GM12878 (cell line): ENCODE measurements around the gene RPS16.

ENCODE experiments used
- CHD4 ChIP-seq: fragments of 200-600 bp; sonication (generic); IDR thresholded peaks from 2 replicates; pipeline ENCODE4 v1.6.1; 2016; ENCODE audit warnings: mild to moderate bottlenecking
- CREB1 ChIP-seq: IDR thresholded peaks from 2 replicates; pipeline ENCODE4 v1.6.1; 2012; ENCODE audit warnings: low read depth, mild to moderate bottlenecking, inconsistent platforms
- POLR2A ChIP-seq: IDR thresholded peaks from 2 replicates; pipeline ENCODE4 v1.6.1; 2011; ENCODE audit warnings: low read depth, mild to moderate bottlenecking, low read length
- TF ChIP-seq, protein P1 (sequence below), 3 experiments: IDR thresholded peaks in 2 of 3; conservative IDR thresholded peaks in 1 of 3; 2 replicates each; pipeline ENCODE4 v1.5.1; 2011; ENCODE audit warnings: low read depth in 3 of 3, low read length in 3 of 3, mild to moderate bottlenecking in 3 of 3, control low read depth in 2 of 3, moderate library complexity in 2 of 3, inconsistent platforms in 1 of 3, mixed read lengths in 1 of 3; ENCODE audit not compliant: control insufficient read depth in 2 of 3, insufficient read depth in 1 of 3; ENCODE audit errors: extremely low read depth in 1 of 3

DNA sequence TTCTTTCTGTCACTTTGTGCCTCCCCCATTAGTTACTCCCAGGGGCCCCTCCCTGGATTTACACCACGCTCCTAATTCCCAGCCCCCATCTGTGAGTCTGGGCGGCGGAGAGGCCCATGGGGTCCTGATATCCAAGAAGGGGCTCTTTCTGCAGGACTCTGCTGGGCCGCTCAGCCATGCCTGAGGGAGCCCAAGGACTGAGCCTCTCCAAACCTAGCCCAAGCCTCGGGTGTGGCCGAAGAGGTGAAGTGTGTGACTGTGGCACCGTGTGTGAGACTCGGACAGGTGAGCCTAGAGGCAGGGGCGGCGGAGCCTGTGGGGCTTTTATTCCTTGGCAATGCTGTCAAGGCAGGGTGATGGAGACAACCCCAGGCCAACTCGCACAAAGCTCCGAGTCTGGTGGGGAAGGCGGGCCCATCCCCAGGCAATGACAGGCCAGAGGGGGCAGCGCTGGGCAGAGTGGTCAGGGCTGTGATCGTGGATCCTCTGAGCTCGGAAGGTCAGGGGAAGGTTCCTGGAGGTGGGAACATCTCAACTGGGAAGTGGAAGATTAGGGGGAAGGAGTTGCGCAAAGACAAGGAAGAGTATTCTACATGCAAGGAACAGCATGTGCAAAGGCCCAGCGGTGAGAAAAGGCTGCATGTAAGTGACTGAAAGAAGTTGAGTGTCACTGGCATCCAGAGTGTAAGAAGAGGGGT, 21.7 kb downstream of the RPS16 start:
- TF ChIP-seq CREB1 (no peak), POLR2A (0 out of 2 replicates have a peak, but pooled peaks have one; percentile 11), CHD4 (no peak)
- TF ChIP-seq, protein P1, sequence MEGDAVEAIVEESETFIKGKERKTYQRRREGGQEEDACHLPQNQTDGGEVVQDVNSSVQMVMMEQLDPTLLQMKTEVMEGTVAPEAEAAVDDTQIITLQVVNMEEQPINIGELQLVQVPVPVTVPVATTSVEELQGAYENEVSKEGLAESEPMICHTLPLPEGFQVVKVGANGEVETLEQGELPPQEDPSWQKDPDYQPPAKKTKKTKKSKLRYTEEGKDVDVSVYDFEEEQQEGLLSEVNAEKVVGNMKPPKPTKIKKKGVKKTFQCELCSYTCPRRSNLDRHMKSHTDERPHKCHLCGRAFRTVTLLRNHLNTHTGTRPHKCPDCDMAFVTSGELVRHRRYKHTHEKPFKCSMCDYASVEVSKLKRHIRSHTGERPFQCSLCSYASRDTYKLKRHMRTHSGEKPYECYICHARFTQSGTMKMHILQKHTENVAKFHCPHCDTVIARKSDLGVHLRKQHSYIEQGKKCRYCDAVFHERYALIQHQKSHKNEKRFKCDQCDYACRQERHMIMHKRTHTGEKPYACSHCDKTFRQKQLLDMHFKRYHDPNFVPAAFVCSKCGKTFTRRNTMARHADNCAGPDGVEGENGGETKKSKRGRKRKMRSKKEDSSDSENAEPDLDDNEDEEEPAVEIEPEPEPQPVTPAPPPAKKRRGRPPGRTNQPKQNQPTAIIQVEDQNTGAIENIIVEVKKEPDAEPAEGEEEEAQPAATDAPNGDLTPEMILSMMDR (IDR thresholded peaks at IDR 0.05 in 2 of 3, conservative IDR thresholded peaks at IDR 0.05 in 1 of 3; ENCODE audit: control insufficient read depth in 2 of 3, extremely low read depth in 1 of 3, insufficient read depth in 1 of 3, low read depth in 3 of 3, low read length in 3 of 3): peak; percentile 18 to 33 (median 21); a peak in 2 of 6 replicates
